ENCODE results near the gene TRHDE. TPM values are rescaled to one million over a fixed set of nuclear protein-coding genes. Genes with fewer than 3 reads are reported as not detected.

TRHDE gene
- total and polyA plus RNA-seq, 9 of the 15 experiments (the other 6 are each of a cell fraction or from before 2014, with no cell fraction given) = 0.03 to 0.29 (median 0.09) TPM

GRCh38 chr12:72578327-72578726, 306.2 kb downstream of the TRHDE start:
- Histone ChIP-seq H3K9me1 (ENCODE audit: control insufficient read depth, insufficient read depth, low read length) (no peaks in the 10 kb centered on the region), H3K36me3 (ENCODE audit: control insufficient read depth, insufficient read depth, low read length) (no peaks in the 10 kb centered on the region), H3K9me3 (replicated peaks; ENCODE audit: control insufficient read depth, insufficient read depth, low read depth, low read length) (no peaks in the 10 kb centered on the region), H3K79me2 (ENCODE audit: control insufficient read depth, insufficient read depth, low read length) (no peaks in the 10 kb centered on the region), H3K4me1 (replicated peaks in 1 of 2; ENCODE audit: control insufficient read depth in 2 of 2, insufficient read depth in 2 of 2, low read length in 2 of 2) (no peaks in the 10 kb centered on the region), H3K27me3 (ENCODE audit: control insufficient read depth in 2 of 2, insufficient read depth in 2 of 2, low read length in 2 of 2) (no peaks in the 10 kb centered on the region), H3K4me2 (ENCODE audit: insufficient read depth, low read length) (no peak overlapping the region), H3K4me3 (no peak overlapping the region), H4K20me1 (replicated peaks; ENCODE audit: control insufficient read depth, insufficient read depth, low read length) (no peaks in the 10 kb centered on the region), H3K9ac (ENCODE audit: insufficient read depth in 1 of 2, low read depth in 2 of 2, low read length in 2 of 2) (no peak overlapping the region), H3K27ac (ENCODE audit: extremely low read depth, low read depth, low read length) (no peak overlapping the region), H2AFZ (ENCODE audit: low read depth, low read length) (no peak overlapping the region)
- WGBS (ENCODE audit: insufficient coverage, low coverage, missing lambda C conversion rate) = 0% methylated on average over 3 of the region's 3 CpGs
- ChIA-PET POLR2A (no interaction called here), CTCF (ENCODE audit: low intra/inter-chr PET ratio) (no interaction called here)
- peak in 1 of 4 experiments; percentile 20 for DNase-seq (ENCODE audit: extremely low read depth in 1 of 4, low spot score in 3 of 4)
- BruUV-seq (replicated peaks) = no TSS peak
- peak; percentile 47; the same call in 2 of the 3 replicates for ATAC-seq
- intact Hi-C loops (cut with micrococcal nuclease) = no loop called here
- no peak for FAIRE-seq
- in situ Hi-C loops (cut with MboI) = no loop called here
- TF ChIP-seq MAFF (IDR thresholded peaks at IDR 0.05; ENCODE audit: low read length) = no peak
- no peak for TF ChIP-seq DIDO1 (tag; IDR thresholded peaks at IDR 0.05; ENCODE audit: low read depth)
- no peak for TF ChIP-seq HNRNPUL1 (IDR thresholded peaks at IDR 0.05; ENCODE audit: low read length)
- TF ChIP-seq NCOR1 (IDR thresholded peaks at IDR 0.05) = peak; percentile 11; the same call in 1 of the 2 replicates
- TF ChIP-seq ADNP (tag; IDR thresholded peaks at IDR 0.05) = 0 out of 2 replicates have a peak, but pooled peaks have one; percentile 18
- no peak for TF ChIP-seq ZNF507 (tag; conservative IDR thresholded peaks at IDR 0.05)
- TF ChIP-seq NFE2 (IDR thresholded peaks at IDR 0.05; ENCODE audit: low read depth) = peak; percentile 18; the same call in 1 of the 2 replicates
- TF ChIP-seq ZNF449 (CRISPR knock-in tag; IDR thresholded peaks at IDR 0.05) = no peak
- TF ChIP-seq KLF1 (tag; IDR thresholded peaks at IDR 0.05) = no peak
- TF ChIP-seq TRIM24 (IDR thresholded peaks at IDR 0.05) = peak in 1 of 2 experiments; percentile 23; a peak in 1 of 4 replicates
- no peak for TF ChIP-seq KLF13 (tag; IDR thresholded peaks at IDR 0.05; ENCODE audit: borderline replicate concordance, low read depth)
- TF ChIP-seq NCOA2 (IDR thresholded peaks at IDR 0.05; ENCODE audit: partially characterized antibody in 2 of 2) = peak in 1 of 2 experiments; percentile 20
- no peak for TF ChIP-seq POLR2A (conservative IDR thresholded peaks at IDR 0.05)
- TF ChIP-seq KAT7 (CRISPR knock-in tag; IDR thresholded peaks at IDR 0.05; ENCODE audit: borderline replicate concordance) = no peak
- no peak for TF ChIP-seq MLX (CRISPR knock-in tag; conservative IDR thresholded peaks at IDR 0.05)
- no peak for TF ChIP-seq STAT6 (CRISPR knock-in tag; IDR thresholded peaks at IDR 0.05)
- no peak for TF ChIP-seq ZFP91 (CRISPR knock-in tag; IDR thresholded peaks at IDR 0.05)
- TF ChIP-seq CBFA2T2 (conservative IDR thresholded peaks at IDR 0.05) = peak; percentile 36; the same call in 1 of the 2 replicates
- no peak for TF ChIP-seq POLR2B (IDR thresholded peaks at IDR 0.05; ENCODE audit: low read depth, partially characterized antibody)
